Fibroblast of mammary gland (primary cell): ENCODE data around the gene SLC6A7.

ENCODE experiments used
- DNase-seq: peaks from one replicate; pipeline ENCODE4 v3.0.0-alpha.2; 2010; ENCODE audit warnings: low read depth
- H3K4me3 ChIP-seq: 2 replicates; pipeline ENCODE4 v1.5.1; 2011; ENCODE audit warnings: low read depth, mild to moderate bottlenecking, low read length, moderate library complexity; ENCODE audit not compliant: control insufficient read depth
- TF ChIP-seq, protein P1 (sequence below): conservative IDR thresholded peaks from 2 replicates; pipeline ENCODE4 v1.5.1; 2011; ENCODE audit warnings: low read depth, low read length, inconsistent platforms; ENCODE audit not compliant: control insufficient read depth, insufficient read depth

SLC6A7 gene

DNA sequence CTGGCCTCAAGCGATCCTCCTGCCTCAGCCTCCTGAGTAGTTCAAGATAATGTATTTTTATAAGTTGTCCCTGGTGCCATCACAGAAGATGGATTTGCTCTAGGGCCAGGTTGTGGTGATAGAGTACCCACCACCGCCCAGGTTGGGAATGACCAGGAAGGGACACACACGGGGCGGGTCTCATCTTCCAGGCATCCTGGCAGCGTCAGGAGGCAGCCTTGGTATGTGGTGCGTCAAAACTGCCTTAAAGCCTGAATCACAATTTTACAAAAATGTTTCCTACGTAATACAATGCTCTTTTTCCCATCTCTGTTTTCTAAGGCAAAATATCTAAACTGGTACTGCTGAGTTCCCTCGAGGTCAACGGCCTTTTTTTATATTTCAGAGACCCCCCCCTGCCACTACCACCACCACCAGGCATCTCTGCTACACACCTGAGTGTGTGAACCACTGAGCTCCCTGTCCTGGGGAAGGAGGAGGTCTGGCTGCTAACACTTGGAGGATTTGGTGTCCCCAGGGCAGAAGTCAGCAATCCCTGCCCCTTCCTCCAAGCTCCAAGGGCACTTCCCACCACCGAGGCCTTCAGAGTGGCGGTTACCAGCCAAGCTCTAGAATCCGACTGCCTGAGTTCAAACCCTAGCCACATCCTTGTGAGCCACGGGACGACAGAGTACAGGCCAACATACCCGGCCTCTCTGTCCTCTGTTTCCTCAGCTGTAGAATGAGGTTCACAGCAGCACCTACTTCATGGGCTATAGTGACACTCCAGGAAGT lies 47.3 kb downstream of the SLC6A7 start:
- no peak for DNase-seq
- no peak overlapping the region for H3K4me3 ChIP-seq
- TF ChIP-seq, protein P1, sequence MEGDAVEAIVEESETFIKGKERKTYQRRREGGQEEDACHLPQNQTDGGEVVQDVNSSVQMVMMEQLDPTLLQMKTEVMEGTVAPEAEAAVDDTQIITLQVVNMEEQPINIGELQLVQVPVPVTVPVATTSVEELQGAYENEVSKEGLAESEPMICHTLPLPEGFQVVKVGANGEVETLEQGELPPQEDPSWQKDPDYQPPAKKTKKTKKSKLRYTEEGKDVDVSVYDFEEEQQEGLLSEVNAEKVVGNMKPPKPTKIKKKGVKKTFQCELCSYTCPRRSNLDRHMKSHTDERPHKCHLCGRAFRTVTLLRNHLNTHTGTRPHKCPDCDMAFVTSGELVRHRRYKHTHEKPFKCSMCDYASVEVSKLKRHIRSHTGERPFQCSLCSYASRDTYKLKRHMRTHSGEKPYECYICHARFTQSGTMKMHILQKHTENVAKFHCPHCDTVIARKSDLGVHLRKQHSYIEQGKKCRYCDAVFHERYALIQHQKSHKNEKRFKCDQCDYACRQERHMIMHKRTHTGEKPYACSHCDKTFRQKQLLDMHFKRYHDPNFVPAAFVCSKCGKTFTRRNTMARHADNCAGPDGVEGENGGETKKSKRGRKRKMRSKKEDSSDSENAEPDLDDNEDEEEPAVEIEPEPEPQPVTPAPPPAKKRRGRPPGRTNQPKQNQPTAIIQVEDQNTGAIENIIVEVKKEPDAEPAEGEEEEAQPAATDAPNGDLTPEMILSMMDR: no peak

- DNase-seq: no peak
- TF ChIP-seq, protein P1: no peak
- no peak overlapping the region for H3K4me3 ChIP-seq
Observed at GRCh38 chr5:150238646-150239045, 48.8 kb downstream of the SLC6A7 start.

DNA sequence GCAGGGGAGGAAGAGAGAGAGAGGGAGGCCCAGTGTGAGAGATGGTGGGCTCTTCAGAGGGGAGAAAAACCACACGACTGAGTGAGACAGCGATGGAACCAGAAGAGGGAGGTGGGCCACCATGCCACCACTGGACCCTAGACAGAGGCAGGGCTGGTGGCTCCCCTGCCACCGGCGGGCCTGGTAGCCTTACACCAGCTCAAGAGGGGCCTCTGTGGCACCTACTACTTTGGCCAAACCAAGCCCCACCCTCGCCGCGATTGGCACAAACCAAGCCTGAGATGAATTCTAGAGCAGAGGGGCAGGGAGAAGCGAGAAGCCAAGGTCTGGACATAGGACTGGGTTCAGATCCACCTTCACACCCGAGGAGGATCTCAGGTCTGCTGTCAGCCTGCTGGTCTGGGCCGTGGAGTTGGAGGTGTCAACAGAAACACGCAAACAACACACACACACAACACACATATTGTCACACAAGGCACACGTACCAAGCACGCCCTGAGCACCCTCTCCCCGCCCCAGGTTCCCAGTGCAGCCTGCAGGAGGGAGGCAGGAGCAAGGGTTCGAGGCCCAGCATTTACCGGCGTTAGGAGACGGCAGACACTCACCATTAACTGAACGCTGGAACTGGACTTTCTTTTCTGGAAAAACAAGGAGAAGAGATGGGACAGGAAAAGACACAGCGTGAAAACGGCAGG lies 49.4 kb downstream of the SLC6A7 start:
- no peak for DNase-seq
- TF ChIP-seq, protein P1: no peak
- no peak overlapping the region for H3K4me3 ChIP-seq

- TF ChIP-seq, protein P1: no peak
- no peak overlapping the region for H3K4me3 ChIP-seq
- no peak for DNase-seq
Observed at GRCh38 chr5:150239794-150240122, 49.9 kb downstream of the SLC6A7 start.

GRCh38 chr5:150241298-150242160 lies 51.7 kb downstream of the SLC6A7 start:
- no peak overlapping the region for H3K4me3 ChIP-seq
- DNase-seq: no peak
- TF ChIP-seq, protein P1: no peak

GRCh38 chr5:150242251-150242894 lies 52.5 kb downstream of the SLC6A7 start:
- no peak for DNase-seq
- TF ChIP-seq, protein P1: no peak
- H3K4me3 ChIP-seq: no peak overlapping the region
